Measurements from ENCODE around the gene IRGM.
"Not testable (repeated sequence)": the region's sequence is repeated elsewhere in the genome, so short reads cannot be mapped to it uniquely, and the experiment has no call there.

IRGM gene, protein sequence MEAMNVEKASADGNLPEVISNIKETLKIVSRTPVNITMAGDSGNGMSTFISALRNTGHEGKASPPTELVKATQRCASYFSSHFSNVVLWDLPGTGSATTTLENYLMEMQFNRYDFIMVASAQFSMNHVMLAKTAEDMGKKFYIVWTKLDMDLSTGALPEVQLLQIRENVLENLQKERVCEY

DNA sequence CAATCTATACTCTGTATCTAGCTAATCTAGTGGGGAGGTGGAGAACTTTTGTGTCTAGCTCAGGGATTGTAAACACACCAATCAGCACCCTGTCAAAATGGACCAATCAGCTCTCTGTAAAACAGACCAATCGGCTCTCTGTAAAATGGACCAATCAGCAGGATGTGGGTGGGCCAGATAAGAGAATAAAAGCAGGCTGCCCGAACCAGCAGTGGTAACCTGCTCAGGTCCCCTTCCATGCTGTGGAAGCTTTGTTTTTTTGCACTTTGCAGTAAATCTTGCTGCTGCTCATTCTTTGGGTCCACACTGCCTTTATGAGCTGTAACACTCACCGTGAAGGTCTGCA, at the start of gene IRGM:
Gene IRGM, plus strand, starts transcription at position 214 of the 346 bp plus-strand sequence. CDS start 1,603 bp downstream, outside the sequence.
- DNase-seq, result not testable (repeated sequence)

DNA sequence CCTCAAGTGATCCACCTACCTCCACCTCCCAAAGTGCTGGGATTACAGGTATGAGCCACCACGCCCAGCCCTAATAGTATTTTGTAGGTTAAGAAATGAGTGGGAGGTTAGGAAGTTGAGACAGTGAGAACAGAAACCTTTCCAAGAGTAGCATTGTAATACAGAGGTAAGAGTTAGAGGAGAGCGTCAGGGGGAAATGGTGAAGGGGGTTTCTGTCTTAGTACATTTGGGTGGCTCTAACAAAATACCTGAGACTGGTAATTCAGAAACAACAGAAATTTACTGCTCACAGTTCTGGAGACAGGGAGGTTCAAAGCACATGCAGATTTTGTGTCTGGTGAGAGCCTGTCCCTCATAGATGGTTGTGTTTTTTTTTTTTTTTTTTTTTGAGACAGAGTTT, 48.9 kb upstream of the IRGM start:
- no peak for DNase-seq

DNA sequence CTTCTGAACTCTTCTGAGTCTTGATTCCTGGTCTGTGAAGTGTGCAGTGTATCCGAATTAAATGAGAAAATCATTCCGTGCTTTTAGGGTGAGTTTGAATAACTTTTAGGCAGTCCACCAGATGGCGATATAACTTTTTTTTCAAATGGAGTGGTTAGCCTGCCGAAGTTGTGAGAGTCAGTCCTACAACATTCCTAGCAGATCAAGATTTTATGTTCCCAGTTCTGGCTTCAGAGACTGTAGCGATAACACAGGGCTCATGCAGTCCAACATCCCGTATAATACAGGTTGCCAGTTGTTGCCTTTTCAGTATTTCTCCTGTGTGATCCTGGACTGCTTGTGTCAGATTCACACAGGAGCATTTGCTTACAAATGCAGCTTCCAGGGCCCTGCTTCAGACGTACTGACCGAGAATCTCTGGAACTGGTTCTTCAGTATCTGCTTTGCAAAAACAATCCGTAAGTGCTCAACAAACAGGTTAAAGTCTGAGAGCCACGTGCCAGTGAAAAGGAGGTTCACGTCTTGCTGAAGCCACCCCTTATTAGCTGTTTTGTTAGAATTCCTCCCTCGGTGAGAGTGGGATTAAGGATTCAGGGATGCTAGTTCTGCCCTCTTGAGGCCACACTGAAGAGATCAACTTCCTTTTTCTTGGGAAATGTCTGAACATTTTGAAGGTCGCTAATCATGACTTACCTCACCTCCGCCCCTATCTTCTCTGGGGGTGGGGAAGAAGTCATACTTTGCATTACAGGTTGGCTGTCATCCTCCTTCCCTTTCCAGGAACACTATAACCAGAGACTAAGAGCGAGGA, 45.0 kb upstream of the IRGM start:
- no peak for DNase-seq

DNA sequence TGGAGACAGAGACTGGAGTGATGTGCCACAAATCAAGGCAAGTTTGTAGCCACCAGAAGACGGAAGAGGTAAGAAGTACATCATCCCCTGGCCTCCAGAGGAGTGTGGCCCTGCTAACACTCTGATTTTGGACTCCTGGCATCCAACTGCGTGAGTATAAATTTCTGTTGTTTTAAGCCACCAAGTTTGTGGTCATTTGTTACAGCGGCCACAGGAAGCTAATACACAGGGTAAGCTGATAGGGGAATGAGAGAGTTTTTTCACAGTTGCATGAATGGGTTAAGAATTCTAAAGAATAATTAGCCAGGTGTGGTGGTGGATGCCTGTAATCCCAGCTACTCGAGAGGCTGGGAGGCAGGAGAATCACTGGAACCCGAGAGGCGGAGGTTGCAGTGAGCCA, 41.9 kb upstream of the IRGM start:
- no peak for DNase-seq

DNA sequence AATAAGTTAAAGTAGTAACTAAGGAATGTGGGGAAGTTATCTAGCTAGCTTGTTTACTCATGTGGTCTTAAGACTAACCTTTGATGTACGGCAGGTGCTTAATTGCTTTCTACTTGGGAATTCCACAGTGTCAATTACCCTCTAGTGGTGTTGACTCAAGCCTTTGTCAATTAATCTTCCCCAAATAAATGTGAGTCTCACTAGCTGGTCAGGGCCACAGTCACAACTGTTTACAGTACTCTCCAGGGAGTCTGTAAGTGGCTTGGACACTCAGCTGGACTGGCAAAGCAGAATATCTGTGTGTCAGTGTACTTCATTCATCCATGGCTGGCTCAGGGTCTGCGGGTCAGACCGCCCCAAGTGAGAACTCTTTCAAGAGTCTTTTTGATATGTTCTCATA, 37.0 kb upstream of the IRGM start:
- no peak for DNase-seq

DNA sequence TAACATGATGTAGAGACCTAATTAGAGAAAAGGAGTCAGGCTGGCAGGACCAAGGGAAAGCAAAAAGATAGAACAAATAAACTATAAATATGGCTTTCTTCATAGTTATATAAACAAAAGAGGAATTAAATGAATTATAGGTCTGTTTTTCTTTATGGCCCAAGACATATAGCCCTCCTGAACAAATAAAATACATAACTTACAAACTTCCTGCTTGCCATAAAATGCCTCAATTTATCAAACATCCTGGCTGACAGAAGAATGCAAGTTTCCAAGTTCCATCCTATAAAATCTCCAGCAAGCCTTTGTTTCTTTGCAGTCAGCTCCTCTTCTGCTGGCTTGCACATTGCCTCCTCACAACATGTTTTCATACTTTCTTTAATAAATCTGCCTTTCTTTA, 31.3 kb upstream of the IRGM start:
- DNase-seq, result no peak

DNA sequence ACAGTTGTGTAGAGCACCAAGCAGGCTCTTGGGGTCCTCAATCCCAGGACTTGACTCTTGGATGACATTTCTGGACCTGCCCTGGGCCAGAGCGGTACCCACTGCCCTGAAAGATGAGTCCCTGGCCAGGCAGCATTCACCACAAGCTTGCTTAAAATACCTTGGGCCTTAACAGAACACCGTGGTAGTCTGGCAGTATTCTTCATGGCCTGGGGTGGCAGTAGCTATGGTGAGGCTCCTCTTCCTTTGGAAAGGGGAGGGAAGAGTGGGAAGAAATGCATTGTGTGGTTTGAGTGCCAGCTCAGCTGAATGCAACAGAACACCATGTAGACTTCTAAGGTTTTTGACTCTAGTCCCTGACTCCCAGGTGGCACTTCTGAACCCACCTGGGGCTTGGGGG, 29.4 kb upstream of the IRGM start:
- DNase-seq, result no peak

DNA sequence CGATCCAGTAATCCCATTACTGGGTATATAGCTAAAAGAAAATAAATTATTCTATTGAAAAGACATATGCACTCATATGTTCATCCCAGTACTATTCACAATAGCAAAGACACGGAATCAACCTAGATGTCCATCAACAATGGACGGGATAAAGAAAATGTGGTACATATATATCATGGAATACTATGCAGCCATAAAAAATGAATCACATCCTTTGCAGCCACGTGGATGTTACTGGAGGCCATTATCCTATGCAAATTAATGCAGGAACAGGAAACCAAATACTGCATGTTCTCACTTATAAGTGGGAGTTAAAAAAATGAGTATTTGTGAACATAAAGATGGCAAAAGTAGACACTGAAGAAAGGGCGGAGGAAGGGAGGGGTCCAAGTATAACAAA, 16.6 kb upstream of the IRGM start:
- DNase-seq, result no peak

DNA sequence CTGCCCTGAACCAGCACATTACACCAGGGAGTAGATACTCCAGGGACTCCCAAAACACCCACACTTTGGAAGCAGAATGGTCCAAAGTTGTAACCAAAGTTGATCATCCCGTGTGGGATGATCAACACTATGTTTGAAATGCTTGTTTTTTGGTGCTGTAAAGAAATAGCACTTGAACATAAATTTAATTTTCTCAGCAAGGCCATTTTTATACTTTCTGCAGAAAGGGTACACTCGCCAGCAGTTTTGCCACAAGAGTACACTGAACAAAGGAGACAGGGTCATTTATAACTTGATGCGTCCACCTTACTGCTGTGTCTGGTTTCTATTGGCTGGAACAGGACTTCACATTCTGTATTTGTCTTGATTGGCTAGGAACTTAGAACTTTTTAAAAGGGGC, 14.5 kb upstream of the IRGM start:
- DNase-seq, result not testable (repeated sequence)

DNA sequence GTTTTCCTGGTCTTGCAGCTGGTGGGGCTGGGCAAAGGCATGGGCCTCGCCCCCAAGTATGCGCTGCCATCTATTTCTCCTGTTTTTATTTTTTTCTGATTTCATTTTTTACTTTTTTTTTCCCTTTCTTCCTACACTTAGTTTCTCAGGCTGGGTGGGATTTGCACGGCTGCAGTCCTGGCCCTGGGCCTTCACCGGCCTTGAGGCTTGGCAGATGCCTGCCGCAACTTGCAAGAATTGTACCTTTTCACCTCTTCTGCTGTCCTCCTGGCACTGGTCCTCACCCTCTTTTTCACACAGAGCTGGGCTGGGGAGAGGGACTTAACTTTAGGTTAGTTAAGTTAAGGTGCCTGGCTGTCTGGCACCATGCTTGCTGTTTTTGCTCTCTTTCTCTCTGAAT, 10.3 kb upstream of the IRGM start:
- no peak for DNase-seq

DNA sequence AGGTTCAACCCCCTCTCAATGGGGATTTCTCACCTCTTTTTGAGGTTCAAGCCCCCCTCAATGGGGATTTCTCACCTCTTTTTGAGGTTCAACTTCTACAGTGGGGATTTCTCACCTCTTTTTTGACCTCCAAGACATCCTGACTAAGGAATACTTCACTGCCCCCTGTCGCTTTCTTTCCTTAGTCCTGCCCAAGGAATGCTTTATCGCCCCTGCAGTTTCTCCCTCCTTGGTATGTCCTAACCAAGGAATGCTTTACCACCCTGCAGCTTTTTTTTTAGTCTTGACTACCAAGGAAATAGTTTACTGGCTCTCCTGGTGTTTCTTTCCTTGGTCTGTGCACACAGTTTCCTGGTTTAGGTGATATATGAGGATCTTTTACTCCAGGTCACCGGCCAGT, 9.6 kb upstream of the IRGM start:
- DNase-seq, result no peak

DNA sequence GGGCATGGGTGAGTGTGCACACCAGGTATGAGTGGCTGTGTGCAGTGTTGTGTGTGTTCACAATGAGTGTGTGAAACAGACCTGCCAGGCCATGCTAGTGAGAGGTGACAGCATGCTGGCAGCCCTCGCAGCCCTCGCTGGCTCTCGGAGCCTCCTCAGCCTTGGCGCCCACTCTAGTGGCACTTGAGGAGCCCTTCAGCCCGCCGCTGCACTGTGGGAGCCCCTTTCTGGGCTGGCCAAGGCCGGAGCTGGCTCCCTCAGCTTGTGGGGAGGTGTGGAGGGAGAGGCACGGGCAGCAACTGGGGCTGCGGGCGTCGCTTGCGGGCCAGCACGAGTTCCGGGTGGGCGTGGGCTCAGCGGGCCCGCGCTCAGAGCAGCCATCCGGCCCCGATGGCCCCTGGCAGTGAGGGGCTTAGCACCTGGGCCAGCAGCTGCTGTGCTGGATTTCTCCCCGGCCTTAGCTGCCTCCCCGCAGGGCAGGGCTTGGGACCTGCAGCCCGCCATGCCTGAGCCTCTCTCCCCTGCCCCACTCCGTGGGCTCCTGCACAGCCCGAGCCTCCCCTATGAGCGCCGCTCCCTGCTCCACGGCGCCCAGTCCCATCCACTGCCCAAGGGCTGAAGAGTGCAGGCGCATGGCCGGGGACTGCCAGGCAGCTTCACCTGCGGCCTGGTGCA, 999 bp upstream of the IRGM start:
- not testable (repeated sequence) for DNase-seq

DNA sequence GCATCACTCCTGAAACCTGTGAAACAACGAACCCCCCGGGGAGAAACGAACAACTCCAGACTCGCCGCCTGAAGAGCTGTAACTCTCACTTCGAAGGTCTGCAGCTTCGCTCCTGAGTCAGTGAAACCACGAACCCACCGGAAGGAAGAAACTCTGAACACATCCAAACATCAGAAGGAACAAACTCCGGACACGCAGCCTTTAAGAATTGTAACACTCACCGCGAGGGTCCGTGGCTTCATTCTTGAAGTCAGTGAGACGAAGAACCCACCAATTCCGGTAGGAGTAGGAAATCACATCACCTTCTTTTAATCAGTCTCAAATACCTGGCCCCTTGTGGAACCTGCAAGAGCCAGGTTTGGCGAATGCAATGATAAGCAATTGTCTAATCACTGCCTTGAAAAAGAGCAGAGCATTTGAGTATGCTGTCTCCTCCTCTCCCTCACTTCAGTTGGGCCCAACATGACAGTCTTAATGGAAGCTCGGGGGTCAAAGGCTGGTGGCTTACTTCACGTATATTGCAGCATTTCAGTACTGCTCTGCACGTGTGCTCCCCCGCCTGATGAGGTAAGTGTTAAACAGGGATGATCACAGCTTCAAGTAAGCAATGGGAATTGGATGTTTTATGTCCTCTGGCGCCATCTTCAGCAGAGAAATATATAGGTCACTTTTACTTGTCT, 473 bp downstream of the IRGM start:
- DNase-seq, result peak; percentile 51 to 60

DNA sequence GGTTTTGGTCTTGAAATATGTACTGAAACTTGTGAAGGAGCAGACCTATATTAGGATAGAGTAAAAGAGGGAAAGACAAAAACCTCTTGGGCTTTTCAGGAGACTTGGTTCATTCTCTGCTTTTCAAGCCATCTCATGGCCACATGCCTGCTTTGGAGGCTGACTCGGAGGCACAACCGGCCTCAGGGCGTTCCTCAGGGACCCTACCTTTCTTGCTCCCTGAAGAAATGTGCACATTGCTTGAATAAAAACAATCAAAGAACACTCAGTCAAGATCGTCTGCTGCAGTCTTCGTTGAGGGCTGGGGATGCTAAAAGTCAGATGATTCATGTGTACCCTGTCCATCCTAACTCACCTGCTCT, 994 bp downstream of the IRGM start:
- no peak for DNase-seq

DNA sequence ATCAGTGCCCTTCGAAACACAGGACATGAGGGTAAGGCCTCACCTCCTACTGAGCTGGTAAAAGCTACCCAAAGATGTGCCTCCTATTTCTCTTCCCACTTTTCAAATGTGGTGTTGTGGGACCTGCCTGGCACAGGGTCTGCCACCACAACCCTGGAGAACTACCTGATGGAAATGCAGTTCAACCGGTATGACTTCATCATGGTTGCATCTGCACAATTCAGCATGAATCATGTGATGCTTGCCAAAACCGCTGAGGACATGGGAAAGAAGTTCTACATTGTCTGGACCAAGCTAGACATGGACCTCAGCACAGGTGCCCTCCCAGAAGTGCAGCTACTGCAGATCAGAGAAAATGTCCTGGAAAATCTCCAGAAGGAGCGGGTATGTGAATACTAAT, 1.9 kb downstream of the IRGM start:
- no peak for DNase-seq

DNA sequence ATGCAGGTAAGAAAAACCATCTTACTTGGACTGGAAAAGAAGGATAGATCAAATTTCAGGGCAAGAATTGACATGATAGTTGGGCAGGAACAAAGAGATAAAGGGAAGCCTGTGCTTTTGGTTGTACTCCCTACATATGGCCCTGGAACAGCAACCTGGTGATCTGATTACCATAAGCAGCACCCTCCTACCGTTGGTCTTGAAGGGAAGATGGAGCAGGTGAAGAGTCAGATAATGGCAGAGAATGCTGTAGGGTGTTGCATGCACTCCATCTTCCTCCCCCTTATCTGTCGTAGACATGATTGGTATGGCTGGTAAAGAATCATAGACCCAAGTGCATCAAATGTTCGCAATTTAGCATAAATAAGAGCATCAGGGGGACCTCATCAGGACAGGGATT, 4.7 kb downstream of the IRGM start:
- DNase-seq, result no peak

DNA sequence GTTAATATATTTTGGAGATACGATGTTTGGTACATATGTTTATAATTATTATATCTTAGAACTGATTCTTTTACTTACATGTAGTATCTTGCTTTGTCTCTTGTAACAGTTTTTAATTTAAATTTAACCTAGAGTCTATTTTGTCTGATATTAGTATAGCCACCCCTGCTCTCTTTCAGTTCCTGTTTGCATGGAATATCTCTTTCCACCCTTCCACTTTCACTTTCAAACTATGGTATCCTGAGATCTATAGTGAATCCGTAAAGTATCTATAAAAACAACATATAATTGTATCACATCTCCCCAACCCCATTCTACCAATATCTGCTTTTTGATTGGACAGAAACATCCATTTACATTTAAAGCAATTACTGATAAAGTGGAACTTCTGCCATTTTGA, 7.2 kb downstream of the IRGM start:
- DNase-seq, result no peak

DNA sequence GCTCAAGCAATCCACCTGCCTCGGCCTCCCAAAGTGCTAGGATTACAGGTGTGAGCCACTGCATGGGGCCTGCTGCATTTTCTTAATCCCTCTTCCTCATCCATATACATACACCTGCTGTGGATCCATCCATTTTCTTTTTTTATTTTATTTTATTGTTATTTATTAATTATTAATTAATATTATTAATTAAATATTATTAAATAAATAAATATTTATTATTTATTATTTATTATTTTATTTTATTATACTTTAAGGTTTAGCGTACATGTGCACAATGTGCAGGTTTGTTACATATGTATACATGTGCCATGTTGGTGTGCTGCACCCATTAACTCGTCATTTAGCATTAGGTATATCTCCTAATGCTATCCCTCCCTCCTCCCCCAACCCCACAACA, 10.4 kb downstream of the IRGM start:
- DNase-seq, result not testable (repeated sequence)

DNA sequence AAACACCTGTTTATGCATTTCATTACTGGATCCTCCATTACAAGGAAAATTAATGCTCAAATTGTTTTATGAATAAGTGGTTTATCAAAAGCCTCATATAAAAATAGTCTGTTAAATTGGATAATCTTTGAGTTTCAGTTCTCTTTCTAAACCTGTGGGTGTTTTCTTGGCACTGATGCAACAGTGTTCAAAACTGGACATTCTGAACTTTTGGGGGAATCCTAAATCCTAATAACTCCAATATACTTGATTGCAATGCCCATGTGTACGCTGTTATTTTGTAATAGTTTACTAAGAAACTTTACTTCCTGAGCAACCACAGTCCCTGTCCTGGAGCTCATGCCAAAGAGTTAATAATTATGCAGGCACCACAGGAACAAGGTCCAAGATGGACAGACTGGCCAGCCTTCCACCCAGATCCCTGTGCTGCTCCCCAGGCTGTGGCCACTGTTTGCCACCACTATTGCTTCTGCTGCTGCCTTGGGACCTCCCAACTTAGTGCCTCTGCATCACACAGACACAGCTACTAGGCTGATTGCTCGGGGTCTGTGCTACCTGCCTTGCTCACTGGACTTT, 14.0 kb downstream of the IRGM start:
- DNase-seq, result no peak

DNA sequence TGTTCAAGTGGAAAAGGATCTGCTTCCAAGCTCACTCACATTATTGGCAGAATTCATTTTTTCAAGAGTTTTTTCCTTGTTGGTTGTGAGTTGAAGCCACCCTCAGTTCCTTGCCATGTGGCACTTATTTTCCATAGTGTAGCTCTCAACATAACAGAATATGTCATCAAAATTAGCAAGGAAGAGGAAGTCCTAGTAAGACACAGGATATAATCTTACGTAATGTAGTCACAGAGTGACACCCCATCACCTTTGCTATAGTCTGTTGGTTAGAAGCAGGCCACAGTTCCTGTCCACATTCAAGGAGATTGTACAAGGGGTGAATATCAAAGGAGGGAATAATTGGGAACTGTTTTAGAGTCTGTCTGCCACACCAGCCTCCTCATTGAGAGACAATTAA, 15.7 kb downstream of the IRGM start:
- no peak for DNase-seq

DNA sequence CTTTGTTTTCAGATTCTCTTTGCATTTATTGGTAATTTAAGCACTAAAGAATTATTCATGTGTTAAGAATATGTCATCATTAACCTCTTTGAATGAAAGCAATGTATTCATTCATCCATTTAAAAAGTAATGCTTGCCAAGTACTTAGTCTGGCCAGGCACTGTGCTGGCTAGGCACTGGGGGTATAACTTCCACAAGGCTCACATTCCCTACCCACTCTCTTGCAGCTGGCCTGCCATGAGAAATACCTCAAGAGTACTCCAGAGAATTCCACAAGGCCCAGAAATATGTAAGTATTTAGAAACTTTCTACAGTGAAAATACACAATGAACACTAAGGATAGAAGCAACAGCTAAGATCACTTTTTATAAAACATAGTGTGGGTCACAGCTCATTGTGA, 33.0 kb downstream of the IRGM start:
- DNase-seq, result no peak

DNA sequence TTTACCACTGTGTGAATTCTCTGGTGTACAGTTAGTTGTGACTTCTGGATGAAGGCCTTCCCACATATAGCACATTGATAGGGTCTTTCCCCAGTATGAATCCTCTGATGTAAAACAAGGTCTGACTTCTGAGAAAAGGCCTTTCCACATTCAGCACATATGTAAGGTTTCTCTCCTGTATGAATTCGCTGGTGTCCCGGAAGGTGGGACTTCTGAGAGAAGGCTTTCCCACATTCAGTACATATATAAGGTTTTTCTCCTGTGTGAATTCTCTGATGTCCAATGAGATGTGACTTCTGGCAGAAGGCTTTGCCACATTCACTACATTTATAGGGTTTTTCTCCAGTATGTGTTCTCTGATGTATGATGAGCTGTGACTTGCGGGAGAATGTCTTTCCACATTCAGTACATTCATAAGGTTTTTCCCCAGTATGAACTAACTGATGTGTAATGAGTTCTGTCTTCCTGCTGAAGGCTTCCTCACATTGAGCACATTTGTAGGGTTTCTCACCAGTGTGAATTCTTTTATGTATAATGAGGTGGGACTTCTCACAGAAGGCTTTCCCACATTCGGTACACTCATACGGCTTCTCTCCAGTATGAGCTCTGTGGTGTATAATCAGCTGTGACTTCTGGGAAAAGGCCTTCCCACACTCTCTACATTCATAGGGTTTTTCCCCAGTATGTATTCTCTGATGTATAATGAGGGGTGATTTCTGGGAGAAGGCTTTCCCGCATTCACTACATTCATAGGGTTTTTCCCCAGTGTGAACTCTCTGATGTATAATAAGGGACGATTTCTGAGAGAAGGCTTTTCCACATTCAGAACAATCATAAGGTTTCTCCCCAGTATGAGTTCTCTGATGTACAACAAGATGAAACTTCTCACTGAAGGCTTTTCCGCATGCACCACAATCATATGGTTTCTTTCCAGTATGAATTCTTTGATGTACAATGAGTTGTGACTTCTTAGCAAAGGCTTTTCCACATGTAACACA, 49.4 kb downstream of the IRGM start:
- DNase-seq, result no peak

Measured in stimulated activated CD4-positive, alpha-beta T cell treated with anti-CD3 and anti-CD28 coated beads, Interleukin-2, amount 100 ng/mL, for 24 hours (primary cell).